GM04504 (cell line): Measurements from ENCODE around the gene PSG1.
"Not testable (repeated sequence)": the region's sequence is repeated elsewhere in the genome, so short reads cannot be mapped to it uniquely, and the experiment has no call there.

Experiments used
- DNase-seq: peaks from one replicate; pipeline ENCODE4 v3.0.0-alpha.2; 2012; ENCODE audit warnings: low read depth

PSG1 gene

GRCh38 chr19:42881279-42881678 is 1.8 kb upstream of the PSG1 start:
- not testable (repeated sequence) for DNase-seq

DNA sequence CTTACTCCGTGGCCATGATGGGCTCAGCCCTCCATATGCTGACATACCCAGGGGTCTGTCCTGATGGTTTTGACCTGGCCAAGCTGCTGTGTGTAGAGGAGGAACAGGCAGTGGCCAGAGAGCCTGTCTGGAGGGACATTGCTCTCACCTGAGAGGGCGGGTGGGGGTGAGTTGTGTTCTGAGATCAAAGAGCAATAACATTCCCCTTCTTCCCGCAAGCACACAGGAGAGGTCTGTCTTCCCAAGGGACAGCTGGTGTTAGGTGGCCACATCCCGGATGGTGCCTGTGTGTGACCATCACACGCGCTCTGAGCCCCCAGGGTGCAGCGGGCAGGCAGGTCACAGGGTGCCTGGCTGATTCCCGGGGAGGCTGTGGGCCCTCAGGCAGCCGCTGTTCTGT is 1.1 kb upstream of the PSG1 start:
- DNase-seq = not testable (repeated sequence)

GRCh38 chr19:42876596-42876995 is 2.9 kb downstream of the PSG1 start:
- DNase-seq = peak; percentile 42

DNA sequence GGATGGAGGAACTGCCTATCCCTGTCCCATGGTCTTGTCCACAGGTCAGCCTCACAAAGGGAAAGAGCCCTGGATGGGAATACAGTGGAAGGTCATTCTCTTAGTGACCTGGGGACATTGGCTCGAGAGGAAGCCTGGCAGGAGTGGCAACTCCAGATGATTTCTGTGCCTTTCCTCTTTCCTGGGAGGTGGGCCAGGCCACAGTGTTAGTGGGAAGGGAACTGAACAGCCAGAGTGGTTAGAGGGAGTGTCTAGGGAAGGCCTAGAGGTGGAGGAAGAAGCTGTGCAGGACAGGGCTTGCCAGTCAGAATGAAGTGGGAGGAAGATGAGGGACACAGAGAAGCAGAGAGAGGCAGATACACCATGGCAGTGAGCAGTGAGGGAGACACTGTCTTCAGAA is 3.6 kb downstream of the PSG1 start:
- DNase-seq = peak; percentile 52

DNA sequence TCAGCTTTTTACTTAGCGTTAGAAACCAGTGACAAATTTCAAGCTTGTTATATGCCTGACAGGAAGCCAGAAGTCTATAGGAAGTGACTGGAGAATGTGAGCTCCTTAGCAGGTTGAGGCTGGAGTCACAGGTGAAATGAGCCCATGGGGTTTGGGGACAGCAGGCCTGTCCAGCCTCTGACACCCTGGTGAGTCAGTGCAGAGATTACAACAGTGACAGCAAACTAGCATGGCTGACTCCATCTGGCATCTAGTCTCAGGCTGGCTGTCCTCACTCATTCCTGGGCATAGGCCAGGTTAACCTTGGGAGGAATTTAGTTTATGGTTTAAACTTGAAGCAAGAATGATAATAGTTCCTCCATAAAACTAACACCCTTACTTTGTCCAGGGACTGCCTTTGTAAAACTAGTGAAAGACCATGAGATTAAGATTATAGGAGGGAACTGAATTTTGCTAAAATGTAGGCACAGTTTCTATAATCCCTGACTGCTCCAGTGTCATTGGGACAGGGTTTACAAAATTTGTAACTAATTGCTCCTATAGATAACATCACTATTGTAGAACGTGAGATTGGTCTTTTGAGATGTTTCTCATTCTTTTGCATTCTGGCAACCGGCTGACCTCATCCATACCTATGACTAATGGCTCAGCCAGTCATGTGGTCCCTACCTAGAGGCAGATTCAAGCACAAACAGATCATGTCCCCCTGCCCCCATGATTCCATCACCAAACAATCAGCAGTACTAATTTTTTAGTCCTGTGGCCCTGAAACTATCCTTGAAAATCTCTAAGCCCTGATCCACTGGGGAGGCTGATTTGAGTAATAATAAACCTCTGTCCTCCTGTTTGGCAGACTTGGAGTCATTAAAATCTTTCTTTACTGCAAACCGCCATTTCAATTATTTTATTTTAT is 4.4 kb downstream of the PSG1 start:
- peak; percentile 78 for DNase-seq

- not testable (repeated sequence) for DNase-seq
Observed at GRCh38 chr19:42874136-42874535, 5.4 kb downstream of the PSG1 start.

- DNase-seq = no peak
Observed at GRCh38 chr19:42872608-42873007, 6.9 kb downstream of the PSG1 start.

- DNase-seq = no peak
Observed at GRCh38 chr19:42857544-42857867, 22.0 kb downstream of the PSG1 start.

DNA sequence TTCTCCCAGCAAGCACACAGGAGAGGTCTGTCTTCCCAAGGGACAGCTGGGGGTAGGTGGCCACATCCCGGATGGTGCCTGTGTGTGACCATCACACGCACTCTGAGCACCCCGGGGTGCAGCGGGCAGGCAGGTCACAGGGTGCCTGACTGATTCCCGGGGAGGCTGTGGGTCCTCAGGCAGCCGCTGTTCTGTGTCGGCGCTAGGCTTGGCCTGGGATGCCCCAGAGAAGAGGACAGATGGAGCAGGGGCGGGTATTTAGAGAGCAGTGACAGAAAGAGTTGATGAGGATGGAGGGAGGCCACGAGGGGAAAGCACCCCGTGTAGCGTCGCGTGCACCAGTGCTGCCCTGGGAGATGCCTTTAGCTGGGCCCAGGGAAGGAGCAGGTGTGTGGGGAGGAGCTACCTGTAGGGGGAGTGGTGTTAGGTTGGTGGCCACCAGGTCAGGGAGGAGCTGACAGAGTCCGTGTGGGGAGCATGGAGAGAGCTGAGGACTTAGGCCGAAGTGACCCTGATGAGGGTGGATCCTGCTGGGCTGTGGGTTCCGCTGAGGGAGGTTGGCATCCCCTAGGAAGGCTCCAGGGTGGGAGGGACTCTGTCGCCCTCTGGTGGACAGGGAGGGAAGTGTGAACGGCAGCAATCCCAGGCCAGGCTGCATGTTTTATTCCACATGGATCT is 22.5 kb downstream of the PSG1 start:
- not testable (repeated sequence) for DNase-seq

GRCh38 chr19:42854745-42855144 is 24.8 kb downstream of the PSG1 start:
- DNase-seq = not testable (repeated sequence)

GRCh38 chr19:42853231-42853630 is 26.3 kb downstream of the PSG1 start:
- DNase-seq = not testable (repeated sequence)

GRCh38 chr19:42852821-42853220 is 26.7 kb downstream of the PSG1 start:
- peak; percentile 39 for DNase-seq

- not testable (repeated sequence) for DNase-seq
Observed at GRCh38 chr19:42851718-42852280, 27.7 kb downstream of the PSG1 start.

- peak; percentile 99 for DNase-seq
Observed at GRCh38 chr19:42850981-42851717, 28.4 kb downstream of the PSG1 start.

DNA sequence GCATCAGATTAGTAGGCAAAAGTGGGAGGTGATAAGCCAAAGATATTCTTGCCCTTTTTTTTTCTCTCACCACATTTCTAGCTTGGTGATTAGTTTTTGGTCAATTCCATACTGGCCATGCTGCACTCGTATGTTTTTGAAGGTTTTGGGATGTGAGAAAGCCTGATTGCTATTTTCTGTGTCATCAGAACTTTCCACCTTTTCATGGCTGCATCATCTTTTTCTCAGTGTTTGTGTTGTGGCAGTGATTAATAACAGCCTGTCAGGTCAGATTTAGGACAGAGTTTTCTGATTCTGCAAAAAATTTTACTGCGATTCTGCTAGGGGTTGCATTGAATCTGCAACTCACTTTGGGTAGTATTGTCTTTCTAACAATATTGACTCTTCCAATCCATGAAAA is 32.9 kb downstream of the PSG1 start:
- no peak for DNase-seq

DNA sequence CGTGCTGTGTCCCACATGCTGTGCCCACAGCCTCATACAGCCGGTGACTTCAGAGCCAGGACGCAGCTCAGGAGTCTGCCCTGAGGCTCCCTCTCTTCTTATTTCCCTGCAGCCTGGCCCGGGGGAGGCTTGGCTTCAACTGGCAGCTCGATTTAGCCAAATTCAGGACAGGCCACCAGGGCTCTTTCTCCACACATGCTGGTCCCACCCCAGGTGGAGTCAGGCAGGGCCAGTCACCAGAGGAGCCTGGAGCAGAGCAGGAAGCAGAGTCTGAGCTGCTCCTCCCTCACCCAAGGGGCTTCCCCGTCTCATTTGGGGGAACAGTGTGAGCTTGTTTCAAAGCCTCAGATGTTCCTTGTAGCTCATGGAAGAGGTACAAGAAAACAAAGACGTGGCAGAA is 35.9 kb downstream of the PSG1 start:
- not testable (repeated sequence) for DNase-seq

DNA sequence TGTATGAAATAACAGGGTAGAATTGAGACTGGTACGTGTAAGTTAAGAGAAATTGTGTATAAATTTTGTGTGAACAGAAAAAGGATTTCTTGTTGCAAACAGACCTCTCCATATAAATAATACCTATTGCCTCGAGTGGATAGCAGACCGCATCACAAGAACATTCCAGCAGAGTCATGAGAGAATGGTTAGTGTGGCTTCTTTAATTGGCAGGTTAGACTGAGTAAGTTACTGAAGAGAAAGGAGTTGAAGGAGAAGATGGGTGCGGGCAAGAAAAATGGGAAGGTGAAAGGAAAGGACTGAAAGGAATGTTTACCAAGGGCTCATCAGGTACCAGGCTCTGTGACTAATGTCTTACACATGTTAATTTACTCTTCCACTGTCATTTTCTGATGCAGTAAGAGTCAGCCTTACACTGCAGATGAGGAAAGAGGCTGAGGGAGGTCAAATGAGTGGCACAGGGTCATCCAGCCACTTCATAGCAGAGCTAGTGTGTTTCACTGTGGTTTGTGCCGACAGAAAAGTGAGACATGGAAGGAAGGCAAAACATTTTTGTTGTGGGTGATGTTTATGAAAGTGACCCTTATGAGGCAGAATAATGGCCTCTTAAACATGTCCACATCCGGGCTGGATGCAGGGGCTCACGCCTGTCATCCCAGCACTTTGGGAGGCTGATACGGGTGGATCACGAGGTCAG is 46.6 kb downstream of the PSG1 start:
- not testable (repeated sequence) for DNase-seq

DNA sequence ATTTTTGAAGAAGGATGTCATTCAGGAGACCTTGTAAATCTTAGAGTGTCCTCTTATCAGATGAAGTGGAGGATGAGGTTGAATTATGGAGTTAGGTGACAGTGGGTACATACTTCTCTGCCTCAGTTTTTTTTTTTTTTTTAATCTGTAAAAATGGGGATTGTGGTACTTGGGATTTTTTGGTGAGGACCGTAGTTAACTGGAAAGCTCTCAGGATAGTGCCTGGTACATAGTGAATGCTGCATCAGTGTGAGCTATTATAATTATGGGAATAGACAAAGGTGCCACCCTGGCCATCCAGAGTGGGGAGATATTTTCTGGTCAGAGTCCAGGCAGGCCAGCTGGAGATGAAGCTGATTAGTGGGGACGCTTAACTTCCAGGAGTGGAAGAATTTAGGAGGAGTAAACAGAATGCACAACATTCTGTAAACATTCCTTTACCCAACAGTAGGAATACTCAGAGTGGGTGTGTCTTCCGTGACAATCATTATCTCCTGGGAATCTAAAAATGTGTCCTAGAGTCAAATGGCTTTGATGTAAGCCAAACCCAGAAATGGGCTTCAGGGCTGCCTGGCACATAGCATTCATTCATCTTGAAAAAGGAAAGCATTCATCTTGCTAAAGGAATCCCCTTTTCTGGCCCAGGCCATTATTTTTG is 47.4 kb downstream of the PSG1 start:
- not testable (repeated sequence) for DNase-seq

GRCh38 chr19:42831221-42832019 is 48.1 kb downstream of the PSG1 start:
- DNase-seq = no peak

GRCh38 chr19:42821306-42821977 is 58.1 kb downstream of the PSG1 start:
- not testable (repeated sequence) for DNase-seq
